Keratinocyte (primary cell): Measurements from ENCODE around the gene PCNX1.

Experiments
- CTCF ChIP-seq, 3 experiments: IDR thresholded peaks in 1 of 3; conservative IDR thresholded peaks in 1 of 3; optimal IDR thresholded peaks in 1 of 3; 2 replicates in 2 of 3; 3 replicates in 1 of 3; pipeline versions ENCODE3 to v1.5.1; 2011; ENCODE audit warnings: low read length in 3 of 3, mild to moderate bottlenecking in 3 of 3, moderate library complexity in 2 of 3, control low read depth in 1 of 3, inconsistent platforms in 1 of 3; ENCODE audit not compliant: insufficient read depth in 2 of 3; ENCODE audit errors: extremely low read depth in 1 of 3
- EZH2 ChIP-seq: IDR thresholded peaks from one replicate; pipeline ENCODE4 v1.6.1; 2012; ENCODE audit warnings: inconsistent platforms, mild to moderate bottlenecking, low read length, moderate library complexity

DNA sequence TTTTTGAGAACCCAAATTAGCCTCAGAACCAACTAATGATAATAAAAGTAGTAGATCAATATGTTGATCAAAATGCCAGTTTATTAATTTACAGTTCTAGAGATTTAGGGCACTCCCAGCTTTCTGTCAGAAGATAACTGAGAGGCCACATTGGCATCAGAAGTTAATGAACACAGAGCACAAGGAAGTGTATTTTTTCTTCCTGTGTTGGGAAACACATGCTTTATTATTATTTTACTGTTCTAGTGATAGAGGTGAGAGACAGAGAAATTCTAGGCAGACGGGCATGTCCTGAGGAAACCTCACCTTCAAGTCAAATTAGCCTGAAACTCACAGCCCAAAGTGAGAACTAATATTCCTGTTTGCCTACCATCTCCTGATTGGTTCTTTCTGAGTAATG is 213.7 kb downstream of the PCNX1 start:
- no peak for TF ChIP-seq EZH2
- TF ChIP-seq CTCF (optimal IDR thresholded peaks at IDR 0.05 in 1 of 3, IDR thresholded peaks at IDR 0.05 in 1 of 3, conservative IDR thresholded peaks at IDR 0.05 in 1 of 3; ENCODE audit: extremely low read depth in 1 of 3, insufficient read depth in 2 of 3, low read length in 3 of 3), result no peak
